Transverse colon (tissue), 4 donors: ENCODE results near the gene ERVW-1. TPM values are rescaled to one million over a fixed set of nuclear protein-coding genes. Genes with fewer than 3 reads are reported as not detected.
"Not testable (repeated sequence)": the region's sequence is repeated elsewhere in the genome, so short reads cannot be mapped to it uniquely, and the experiment has no call there.

Source experiments
- DNase-seq: peaks from one replicate; pipeline ENCODE4 v3.0.0-alpha.2; 2019
- H3K27ac ChIP-seq, 4 donors: fragments of 200-600 bp; sonication (generic); 2 replicates each; pipeline ENCODE4 v1.5.1; 2016 to 2018; ENCODE audit warnings: inconsistent platforms in 4 of 4
- H3K27me3 ChIP-seq: fragments of 200-600 bp; sonication (generic); 2 replicates; pipeline ENCODE4 v1.5.1; 2017; ENCODE audit warnings: inconsistent platforms
- H3K36me3 ChIP-seq, 4 donors: fragments of 200-600 bp; sonication (generic); 2 replicates each; pipeline ENCODE4 v1.5.1; 2017 to 2019; ENCODE audit warnings: inconsistent platforms in 4 of 4
- H3K4me1 ChIP-seq, 4 donors: fragments of 200-600 bp; sonication (generic); 2 replicates each; pipeline ENCODE4 v1.5.1; 2017 to 2020; ENCODE audit warnings: inconsistent platforms in 4 of 4
- H3K4me3 ChIP-seq, 4 donors: fragments of 200-600 bp; sonication (generic); 1 replicate in 1 of 4; 2 replicates in 3 of 4; pipeline versions ENCODE4 v1.5.1 to v1.6.1; 2017 to 2019; ENCODE audit warnings: inconsistent platforms in 4 of 4
- H3K9me3 ChIP-seq, 2 donors: fragments of 200-600 bp; sonication (generic); 2 replicates each; pipeline ENCODE4 v1.5.1; 2017 to 2019; ENCODE audit warnings: inconsistent platforms in 2 of 2
- CTCF ChIP-seq, 5 experiments: fragments of 200-600 bp in 3 of 5; fragments of 450-650 bp in 2 of 5; sonication (generic) in 3 of 5; IDR thresholded peaks; 1 replicate in 2 of 5; 2 replicates in 3 of 5; pipeline ENCODE4 v1.5.1; 2016 to 2017; ENCODE audit warnings: antibody characterized with exemption in 5 of 5, inconsistent platforms in 3 of 5, mild to moderate bottlenecking in 2 of 5, moderate library complexity in 1 of 5
- EP300 ChIP-seq: sonication (generic); formaldehyde crosslinking; IDR thresholded peaks from one replicate; pipeline ENCODE4 v1.6.1; 2017; ENCODE audit warnings: antibody characterized with exemption, low read depth
- POLR2A ChIP-seq: fragments of 450-650 bp; IDR thresholded peaks from one replicate; pipeline ENCODE4 v1.6.1; 2016; ENCODE audit warnings: antibody characterized with exemption, mild to moderate bottlenecking, moderate library complexity
- POLR2AphosphoS5 ChIP-seq, 3 donors: sonication (generic); formaldehyde crosslinking; IDR thresholded peaks; one replicate each; pipeline ENCODE4 v1.6.1; 2016; ENCODE audit warnings: antibody characterized with exemption in 3 of 3
- WGBS, 2 donors: methylation state at CpG; one replicate each; pipeline ENCODE4 v1.1.5; 2018; ENCODE audit warnings: low coverage in 1 of 2; 5-methylcytosine and 5-hydroxymethylcytosine counted together
- in situ Hi-C, 4 donors: fragments of 200-750 bp; cut with MboI; loops; one replicate each; pipeline versions ENCODE4 v1.15.0 to v1.15.1; 2017; ENCODE audit warnings: low sequenced_read_pairs in 3 of 4, low pct_ligation_motif_present in 1 of 4, low pct_unique_long_range_greater_than_20kb in 1 of 4
- intact Hi-C: fragments of 100-400 bp; cut with DNase I; formaldehyde crosslinking; loops from one replicate; pipeline ENCODE4 v1.15.1; 2023; ENCODE audit warnings: low total_unique reads
- total RNA-seq, 4 donors: library from RNA; depleted of rRNA; stranded (reverse); fragments of >200 nt; gene quantifications; one replicate each; pipeline ENCODE4 v1.1.0, GENCODE V29; 2016

ERVW-1 gene
- total RNA-seq, 4 donors from 2014 or later = not detected

- TF ChIP-seq POLR2AphosphoS5 (IDR thresholded peaks at IDR 0.05) = no peak
- no peak for TF ChIP-seq POLR2A
- Histone ChIP-seq H3K27me3 (no peaks in the 10 kb centered on the region), H3K36me3 (no peaks in the 10 kb centered on the region), H3K4me1 (peaks cover 0 to 3% (median 0%) of the 10 kb centered on the region in 4 donors), H3K9me3 (no peaks in the 10 kb centered on the region), H3K27ac (no peak overlapping the region), H3K4me3 (no peak overlapping the region)
- no peak for DNase-seq
- in situ Hi-C loops (no loop called here), intact Hi-C loops (no loop called here)
- WGBS, 2 donors = 93% methylated on average over 9 of the region's 9 CpGs; no CpG with 5 or more reads in 1 of the 2 donors
Measured at GRCh38 chr7:92478095-92478494, 349 bp upstream of the ERVW-1 start.

DNA sequence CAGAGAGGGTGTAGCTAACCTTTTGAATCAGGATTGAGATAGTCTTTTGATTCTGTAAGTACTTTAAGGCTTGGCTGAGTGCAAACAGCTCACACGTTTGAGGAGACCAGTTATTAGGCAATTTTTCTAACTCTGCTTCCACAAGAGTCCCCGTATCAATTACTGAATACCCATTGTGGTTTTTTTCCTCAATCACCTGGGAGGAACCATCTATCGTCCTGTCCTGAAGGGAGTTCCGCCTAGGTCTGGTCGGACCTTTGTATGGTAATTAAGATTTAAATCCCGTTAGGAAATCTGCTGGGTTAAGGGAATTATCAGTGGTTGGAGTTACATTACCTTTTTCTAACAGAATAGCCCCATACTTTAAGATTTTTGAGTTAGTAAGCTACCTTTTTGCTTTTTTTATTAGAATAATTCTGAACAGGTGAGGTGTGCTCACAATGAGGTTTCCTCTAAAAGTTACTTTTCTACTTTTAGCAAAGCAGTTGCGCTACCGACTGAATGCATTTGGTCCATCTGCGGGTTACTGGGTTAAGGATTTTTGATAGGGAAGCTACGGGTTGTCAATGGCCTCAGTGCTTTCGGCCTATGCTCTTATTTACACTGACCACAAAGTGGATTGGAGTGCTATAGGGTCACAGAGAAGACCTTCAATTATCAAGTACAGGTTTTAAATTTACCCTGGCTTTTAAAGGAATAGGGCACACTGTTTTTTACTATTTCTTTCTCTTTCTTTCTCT, 1.7 kb downstream of the ERVW-1 start:
- 91 to 92% methylated on average over 10 to 11 of the region's 11 CpGs for WGBS, 2 donors
- in situ Hi-C loops = not testable (repeated sequence)

GRCh38 chr7:92475261-92475770, 2.4 kb downstream of the ERVW-1 start:
- H3K27me3 ChIP-seq, H3K9me3 ChIP-seq, H3K4me3 ChIP-seq, H3K27ac ChIP-seq, intact Hi-C loops, H3K4me1 ChIP-seq, H3K36me3 ChIP-seq, DNase-seq, in situ Hi-C loops: not testable (repeated sequence)
- WGBS, 2 donors = 93 to 96% methylated on average over 8 to 12 of the region's 12 CpGs

More for the DNA sequence above, 1.7 kb downstream of the ERVW-1 start:
- H3K27ac ChIP-seq, DNase-seq, H3K4me3 ChIP-seq, H3K4me1 ChIP-seq, intact Hi-C loops, H3K36me3 ChIP-seq, H3K27me3 ChIP-seq, H3K9me3 ChIP-seq: not testable (repeated sequence)

DNA sequence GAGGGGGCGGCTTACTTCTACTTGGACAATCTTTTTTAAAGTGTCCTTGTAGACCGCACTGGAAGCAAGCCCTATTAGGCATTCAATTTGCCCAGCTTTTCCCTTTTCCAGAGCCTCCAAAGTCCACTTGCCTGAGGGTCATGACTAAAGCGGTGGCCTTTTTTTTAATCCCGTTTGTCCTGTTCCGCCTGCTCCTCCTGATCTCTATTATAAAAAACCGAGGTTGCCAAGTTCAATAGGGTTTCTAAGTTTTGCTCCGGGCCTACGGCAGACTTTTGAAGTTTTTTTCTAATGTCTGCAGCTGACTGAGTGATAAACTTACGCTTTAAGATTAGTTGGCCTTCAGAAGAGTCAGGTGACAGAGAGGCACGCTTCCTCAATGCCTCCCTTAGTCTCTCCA, 3.8 kb downstream of the ERVW-1 start:
- H3K27ac ChIP-seq, H3K36me3 ChIP-seq, DNase-seq, H3K4me1 ChIP-seq, H3K4me3 ChIP-seq, H3K9me3 ChIP-seq, H3K27me3 ChIP-seq, intact Hi-C loops: not testable (repeated sequence)
- 59 to 90% methylated on average over 2 to 10 of the region's 10 CpGs for WGBS, 2 donors
- in situ Hi-C loops = loop anchor here in 1 of 4 donors (25.0 kb wide), 1 partner anchor 637 kb away; no protein-coding TSS in a partner anchor

DNA sequence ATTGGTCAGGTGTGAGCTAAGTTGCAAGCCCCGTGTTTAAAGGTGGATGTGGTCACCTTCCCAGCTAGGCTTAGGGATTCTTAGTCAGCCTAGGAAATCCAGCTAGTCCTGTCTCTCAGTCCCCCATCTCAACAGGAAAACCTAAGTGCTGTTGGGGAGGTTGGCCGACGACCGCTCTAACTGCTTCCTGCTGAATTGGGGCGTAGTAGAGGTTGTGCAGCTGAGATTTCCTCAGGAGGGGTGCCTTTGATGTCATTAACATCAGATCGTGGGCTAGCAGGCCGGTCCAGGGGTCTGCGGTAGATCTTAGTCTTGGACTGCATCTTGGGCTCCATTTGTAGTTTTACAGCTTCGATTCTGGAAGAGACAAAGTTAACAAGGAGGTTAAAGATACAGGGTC, 9.2 kb downstream of the ERVW-1 start:
- in situ Hi-C loops = loop anchor here in 1 of 4 donors (25.0 kb wide), 1 partner anchor 631 kb away; no protein-coding TSS in a partner anchor
- DNase-seq, H3K4me1 ChIP-seq, H3K27ac ChIP-seq, H3K36me3 ChIP-seq, H3K27me3 ChIP-seq, H3K9me3 ChIP-seq, intact Hi-C loops, H3K4me3 ChIP-seq: not testable (repeated sequence)
- 94 to 100% methylated on average over 1 to 9 of the region's 9 CpGs for whole genome bisulfite sequencing, 2 donors

DNA sequence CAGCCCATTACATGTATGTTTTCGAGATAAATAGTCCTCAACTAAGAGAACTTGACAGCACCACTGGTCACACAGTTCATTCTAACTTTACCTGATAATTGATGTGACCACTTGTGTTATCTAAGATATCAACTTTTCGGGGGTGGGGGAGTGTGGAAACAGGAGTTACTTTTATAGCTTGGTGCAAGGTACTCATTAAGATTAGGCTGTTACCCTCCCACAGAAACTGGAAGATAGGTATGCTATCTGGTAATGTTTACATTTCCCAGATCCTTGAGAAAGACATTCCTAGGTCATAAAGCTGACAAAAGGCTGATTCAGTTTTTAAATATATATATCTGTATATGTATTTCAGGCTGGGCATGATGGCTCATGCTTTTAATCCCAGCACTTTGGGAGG, 11.1 kb downstream of the ERVW-1 start:
- no peak overlapping the region for H3K4me3 ChIP-seq
- no peaks in the 10 kb centered on the region for H3K9me3 ChIP-seq
- no peaks in the 10 kb centered on the region for H3K27me3 ChIP-seq
- TF ChIP-seq EP300 = no peak
- TF ChIP-seq CTCF (IDR thresholded peaks at IDR 0.05) = no peak
- TF ChIP-seq POLR2AphosphoS5 (IDR thresholded peaks at IDR 0.05) = no peak
- no peak for TF ChIP-seq POLR2A
- DNase-seq = no peak
- intact Hi-C loops (no loop called here), in situ Hi-C loops (loop anchor here in 1 of 4 donors (25.0 kb wide), 1 partner anchor 629 kb away; no protein-coding TSS in a partner anchor)
- H3K27ac ChIP-seq = no peak overlapping the region
- WGBS, 2 donors = 45 to 69% methylated on average over 2 of the region's 2 CpGs
- H3K4me1 ChIP-seq = no peaks in the 10 kb centered on the region
- peaks cover 0 to 5% (median 0%) of the 10 kb centered on the region in 4 donors for H3K36me3 ChIP-seq
